Stomach (tissue), 4 donors: ENCODE results near the gene KIF20A.

Source experiments
- POLR2AphosphoS5 ChIP-seq, 3 donors: sonication (generic); formaldehyde crosslinking; IDR thresholded peaks; one replicate each; pipeline ENCODE4 v1.6.1; 2016; ENCODE audit warnings: antibody characterized with exemption in 3 of 3
- TF ChIP-seq, protein P1 (sequence below), 7 experiments: fragments of 450-650 bp in 4 of 7; fragments of 200-600 bp in 3 of 7; sonication (generic) in 3 of 7; IDR thresholded peaks; one replicate each; pipeline ENCODE4 v1.5.1; 2016 to 2019; ENCODE audit warnings: antibody characterized with exemption in 7 of 7, control low read depth in 2 of 7, mild to moderate bottlenecking in 1 of 7

DNA sequence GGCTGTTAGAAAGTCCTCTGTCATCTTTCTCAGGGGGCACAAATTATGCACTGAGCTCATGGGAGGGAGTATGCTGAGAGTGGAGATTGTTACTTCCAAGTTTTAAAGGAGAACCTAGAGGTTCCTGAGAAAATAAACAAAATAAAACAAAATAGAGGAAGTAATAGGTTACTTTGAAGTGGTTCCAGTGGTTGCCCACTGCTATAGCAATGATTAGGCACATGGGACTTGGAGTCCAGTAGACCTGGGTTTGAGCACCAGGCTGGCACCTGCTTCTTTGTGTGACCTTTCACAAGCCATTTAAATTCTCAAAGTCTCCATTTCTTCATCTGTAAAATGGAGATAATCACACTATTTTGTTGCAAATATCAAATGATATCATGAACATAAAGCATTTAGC lies 48.0 kb downstream of the KIF20A start:
- TF ChIP-seq, protein P1, sequence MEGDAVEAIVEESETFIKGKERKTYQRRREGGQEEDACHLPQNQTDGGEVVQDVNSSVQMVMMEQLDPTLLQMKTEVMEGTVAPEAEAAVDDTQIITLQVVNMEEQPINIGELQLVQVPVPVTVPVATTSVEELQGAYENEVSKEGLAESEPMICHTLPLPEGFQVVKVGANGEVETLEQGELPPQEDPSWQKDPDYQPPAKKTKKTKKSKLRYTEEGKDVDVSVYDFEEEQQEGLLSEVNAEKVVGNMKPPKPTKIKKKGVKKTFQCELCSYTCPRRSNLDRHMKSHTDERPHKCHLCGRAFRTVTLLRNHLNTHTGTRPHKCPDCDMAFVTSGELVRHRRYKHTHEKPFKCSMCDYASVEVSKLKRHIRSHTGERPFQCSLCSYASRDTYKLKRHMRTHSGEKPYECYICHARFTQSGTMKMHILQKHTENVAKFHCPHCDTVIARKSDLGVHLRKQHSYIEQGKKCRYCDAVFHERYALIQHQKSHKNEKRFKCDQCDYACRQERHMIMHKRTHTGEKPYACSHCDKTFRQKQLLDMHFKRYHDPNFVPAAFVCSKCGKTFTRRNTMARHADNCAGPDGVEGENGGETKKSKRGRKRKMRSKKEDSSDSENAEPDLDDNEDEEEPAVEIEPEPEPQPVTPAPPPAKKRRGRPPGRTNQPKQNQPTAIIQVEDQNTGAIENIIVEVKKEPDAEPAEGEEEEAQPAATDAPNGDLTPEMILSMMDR (IDR thresholded peaks at IDR 0.05) = no peak
- no peak for TF ChIP-seq POLR2AphosphoS5 (IDR thresholded peaks at IDR 0.05)
